Measurements from ENCODE around the gene ZNF398.

The ZNF398 gene

DNA sequence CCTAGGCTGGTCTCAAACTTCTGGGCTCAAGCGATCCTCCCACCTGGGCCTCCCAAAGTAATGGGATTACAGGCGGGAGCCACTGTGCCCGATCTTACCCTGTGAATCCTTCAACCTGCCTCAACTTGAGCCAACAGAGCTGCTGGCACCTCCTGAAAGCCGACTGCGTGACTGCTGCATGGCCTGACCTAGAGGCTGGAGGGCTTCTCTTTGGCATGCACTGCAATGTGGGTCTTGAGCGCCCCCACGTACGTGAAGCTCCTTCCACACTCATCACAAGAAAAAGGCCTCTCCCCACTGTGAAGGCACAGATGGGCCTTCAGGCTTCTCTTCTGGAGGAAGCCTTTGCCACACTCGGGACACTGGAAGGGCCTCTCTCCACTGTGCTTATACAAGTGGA lies 43.8 kb upstream of the ZNF398 start:
- WGBS = 92% methylated on average over 9 of the region's 9 CpGs
- H2BK12ac ChIP-seq (ENCODE audit: low read length in 2 of 2) = no peak overlapping the region
- no peak overlapping the region for H4K91ac ChIP-seq (ENCODE audit: low read length)
- H2BK15ac ChIP-seq (ENCODE audit: low read depth, poor library complexity, severe bottlenecking) = no peak overlapping the region
- no peak overlapping the region for H3K14ac ChIP-seq (ENCODE audit: low read length in 2 of 2)
- H3K9ac ChIP-seq (ENCODE audit: low read length) = no peak overlapping the region
- H3K27me3 ChIP-seq (ENCODE audit: control insufficient read depth in 1 of 2, insufficient read depth in 1 of 2, low read length in 2 of 2) = no peaks in the 10 kb centered on the region
- H2BK120ac ChIP-seq (ENCODE audit: low read depth, low read length) = no peak overlapping the region
- H3K79me1 ChIP-seq (replicated peaks; ENCODE audit: low read length, poor library complexity, severe bottlenecking) = no peaks in the 10 kb centered on the region
- no peak overlapping the region for H2BK5ac ChIP-seq (ENCODE audit: low read depth, low read length, poor library complexity, severe bottlenecking)
- no peak overlapping the region for H2AK5ac ChIP-seq (ENCODE audit: low read length, severe bottlenecking)
- no peaks in the 10 kb centered on the region for H3K4me1 ChIP-seq (ENCODE audit: control insufficient read depth, insufficient read depth, low read depth, low read length)
- H3K18ac ChIP-seq (ENCODE audit: low read depth in 1 of 2, low read length in 2 of 2) = no peak overlapping the region
- no peak overlapping the region for H3K4me3 ChIP-seq (ENCODE audit: insufficient read depth in 1 of 2, low read depth in 1 of 2, low read length in 2 of 2)
- H3K23ac ChIP-seq (ENCODE audit: low read length in 2 of 2) = no peak overlapping the region
- no peak for DNase-seq
- no peak overlapping the region for H3K27ac ChIP-seq (ENCODE audit: low read length, poor library complexity, severe bottlenecking)
- H3K36me3 ChIP-seq (ENCODE audit: control insufficient read depth in 1 of 2, insufficient read depth in 2 of 2, low read depth in 1 of 2, low read length in 2 of 2) = peaks cover 22 to 24% of the 10 kb centered on the region in 2 experiments
- no peak overlapping the region for H3K4me2 ChIP-seq (ENCODE audit: low read length, poor library complexity, severe bottlenecking)
- no peak overlapping the region for H2AFZ ChIP-seq (ENCODE audit: low read depth, low read length)
- H4K8ac ChIP-seq (ENCODE audit: low read length) = no peak overlapping the region
- no peaks in the 10 kb centered on the region for H3K9me3 ChIP-seq (ENCODE audit: control insufficient read depth, low read length)
- no peak overlapping the region for H3K4ac ChIP-seq (ENCODE audit: low read depth in 1 of 2, low read length in 2 of 2)

DNA sequence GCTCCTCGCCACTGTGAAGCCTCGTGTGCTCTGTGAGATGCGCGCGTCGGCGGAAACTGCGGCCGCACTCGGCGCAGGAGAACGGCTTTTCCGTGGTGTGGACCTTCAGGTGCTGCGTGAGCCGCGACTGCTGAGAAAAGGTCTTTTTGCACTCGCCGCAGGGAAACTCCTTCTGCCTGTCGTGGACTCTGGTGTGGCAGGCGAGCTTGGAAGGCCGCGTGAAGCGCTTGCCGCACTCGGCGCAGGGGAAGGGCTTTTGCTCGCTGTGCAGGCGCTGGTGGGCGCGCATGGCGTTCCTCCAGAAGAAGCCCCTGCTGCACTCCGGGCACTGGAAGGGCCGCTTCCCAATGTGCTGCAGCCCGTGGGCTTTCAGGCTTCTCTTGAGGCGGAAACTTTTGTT lies 43.0 kb upstream of the ZNF398 start:
- H3K4me1 ChIP-seq (ENCODE audit: control insufficient read depth, insufficient read depth, low read depth, low read length) = no peaks in the 10 kb centered on the region
- H2BK5ac ChIP-seq (ENCODE audit: low read depth, low read length, poor library complexity, severe bottlenecking) = no peak overlapping the region
- no peak overlapping the region for H2AFZ ChIP-seq (ENCODE audit: low read depth, low read length)
- no peak overlapping the region for H3K27ac ChIP-seq (ENCODE audit: low read length, poor library complexity, severe bottlenecking)
- no peak overlapping the region for H2BK15ac ChIP-seq (ENCODE audit: low read depth, poor library complexity, severe bottlenecking)
- no peak overlapping the region for H3K14ac ChIP-seq (ENCODE audit: low read length in 2 of 2)
- no peak overlapping the region for H2BK120ac ChIP-seq (ENCODE audit: low read depth, low read length)
- no peak overlapping the region for H4K8ac ChIP-seq (ENCODE audit: low read length)
- DNase-seq = no peak
- H3K4me2 ChIP-seq (ENCODE audit: low read length, poor library complexity, severe bottlenecking) = no peak overlapping the region
- H3K27me3 ChIP-seq (ENCODE audit: control insufficient read depth in 1 of 2, insufficient read depth in 1 of 2, low read length in 2 of 2) = no peaks in the 10 kb centered on the region
- no peaks in the 10 kb centered on the region for H3K9me3 ChIP-seq (ENCODE audit: control insufficient read depth, low read length)
- no peak overlapping the region for H3K18ac ChIP-seq (ENCODE audit: low read depth in 1 of 2, low read length in 2 of 2)
- no peak overlapping the region for H4K91ac ChIP-seq (ENCODE audit: low read length)
- H3K4me3 ChIP-seq (ENCODE audit: insufficient read depth in 1 of 2, low read depth in 1 of 2, low read length in 2 of 2) = no peak overlapping the region
- peaks cover 22 to 24% of the 10 kb centered on the region in 2 experiments for H3K36me3 ChIP-seq (ENCODE audit: control insufficient read depth in 1 of 2, insufficient read depth in 2 of 2, low read depth in 1 of 2, low read length in 2 of 2)
- H3K4ac ChIP-seq (ENCODE audit: low read depth in 1 of 2, low read length in 2 of 2) = no peak overlapping the region
- H3K79me1 ChIP-seq (replicated peaks; ENCODE audit: low read length, poor library complexity, severe bottlenecking) = no peaks in the 10 kb centered on the region
- H3K9ac ChIP-seq (ENCODE audit: low read length) = no peak overlapping the region
- 97% methylated on average over 35 of the region's 35 CpGs for WGBS
- no peak overlapping the region for H3K23ac ChIP-seq (ENCODE audit: low read length in 2 of 2)
- no peak overlapping the region for H2AK5ac ChIP-seq (ENCODE audit: low read length, severe bottlenecking)
- H2BK12ac ChIP-seq (ENCODE audit: low read length in 2 of 2) = no peak overlapping the region

DNA sequence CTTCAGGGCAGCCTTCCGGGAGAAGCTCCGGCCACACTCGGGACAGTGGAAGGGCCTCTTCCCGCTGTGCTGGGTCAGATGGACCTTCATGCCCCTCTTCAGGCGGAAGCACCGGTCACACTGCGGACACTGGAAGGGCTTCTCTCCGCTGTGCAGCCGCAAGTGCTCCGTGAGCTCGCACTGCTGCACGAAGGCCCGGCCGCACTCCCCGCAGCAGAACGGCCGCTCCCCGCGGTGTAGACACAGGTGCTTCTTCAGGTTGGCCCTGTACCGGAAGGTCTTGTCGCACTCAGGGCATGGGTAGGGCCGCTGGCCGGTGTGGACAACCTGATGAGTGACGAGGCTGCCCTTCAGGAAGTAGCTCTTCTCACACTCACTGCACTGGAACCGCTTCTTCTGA lies 42.5 kb upstream of the ZNF398 start:
- WGBS = 93% methylated on average over 25 of the region's 25 CpGs
- no peak overlapping the region for H2BK120ac ChIP-seq (ENCODE audit: low read depth, low read length)
- no peak overlapping the region for H3K23ac ChIP-seq (ENCODE audit: low read length in 2 of 2)
- no peak overlapping the region for H3K4me3 ChIP-seq (ENCODE audit: insufficient read depth in 1 of 2, low read depth in 1 of 2, low read length in 2 of 2)
- DNase-seq = no peak
- H3K79me1 ChIP-seq (replicated peaks; ENCODE audit: low read length, poor library complexity, severe bottlenecking) = no peaks in the 10 kb centered on the region
- no peaks in the 10 kb centered on the region for H3K9me3 ChIP-seq (ENCODE audit: control insufficient read depth, low read length)
- no peak overlapping the region for H2BK15ac ChIP-seq (ENCODE audit: low read depth, poor library complexity, severe bottlenecking)
- no peak overlapping the region for H3K9ac ChIP-seq (ENCODE audit: low read length)
- no peak overlapping the region for H3K14ac ChIP-seq (ENCODE audit: low read length in 2 of 2)
- no peak overlapping the region for H2AFZ ChIP-seq (ENCODE audit: low read depth, low read length)
- no peak overlapping the region for H3K4me2 ChIP-seq (ENCODE audit: low read length, poor library complexity, severe bottlenecking)
- no peaks in the 10 kb centered on the region for H3K27me3 ChIP-seq (ENCODE audit: control insufficient read depth in 1 of 2, insufficient read depth in 1 of 2, low read length in 2 of 2)
- H3K4me1 ChIP-seq (ENCODE audit: control insufficient read depth, insufficient read depth, low read depth, low read length) = no peaks in the 10 kb centered on the region
- H3K18ac ChIP-seq (ENCODE audit: low read depth in 1 of 2, low read length in 2 of 2) = no peak overlapping the region
- no peak overlapping the region for H2BK12ac ChIP-seq (ENCODE audit: low read length in 2 of 2)
- H2AK5ac ChIP-seq (ENCODE audit: low read length, severe bottlenecking) = no peak overlapping the region
- peaks cover 22 to 24% of the 10 kb centered on the region in 2 experiments for H3K36me3 ChIP-seq (ENCODE audit: control insufficient read depth in 1 of 2, insufficient read depth in 2 of 2, low read depth in 1 of 2, low read length in 2 of 2)
- H3K27ac ChIP-seq (ENCODE audit: low read length, poor library complexity, severe bottlenecking) = no peak overlapping the region
- H4K91ac ChIP-seq (ENCODE audit: low read length) = no peak overlapping the region
- H3K4ac ChIP-seq (ENCODE audit: low read depth in 1 of 2, low read length in 2 of 2) = no peak overlapping the region
- no peak overlapping the region for H2BK5ac ChIP-seq (ENCODE audit: low read depth, low read length, poor library complexity, severe bottlenecking)
- H4K8ac ChIP-seq (ENCODE audit: low read length) = no peak overlapping the region

DNA sequence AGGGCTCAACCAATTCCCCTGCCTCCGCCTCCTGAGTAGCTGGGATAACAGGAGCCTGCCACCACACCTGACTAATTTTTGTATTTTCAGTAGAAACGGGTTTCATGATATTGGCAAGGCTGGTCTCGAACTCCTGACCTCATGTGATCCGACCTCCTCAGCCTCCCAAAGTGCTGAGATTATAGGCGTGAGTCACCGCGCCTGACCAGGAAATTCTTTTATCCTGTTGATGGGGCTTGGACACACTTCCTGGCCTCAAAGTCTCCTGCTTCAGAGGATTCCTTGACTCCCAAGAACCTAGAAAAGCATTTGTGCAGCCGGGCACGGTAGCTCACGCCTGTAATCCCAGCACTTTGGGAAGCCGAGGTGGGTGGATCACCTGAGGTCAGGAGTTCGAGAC lies 37.3 kb upstream of the ZNF398 start:
- H2AFZ ChIP-seq (ENCODE audit: low read depth, low read length) = no peak overlapping the region
- H3K79me1 ChIP-seq (replicated peaks; ENCODE audit: low read length, poor library complexity, severe bottlenecking) = no peaks in the 10 kb centered on the region
- no peaks in the 10 kb centered on the region for H3K9me3 ChIP-seq (ENCODE audit: control insufficient read depth, low read length)
- no peak overlapping the region for H3K14ac ChIP-seq (ENCODE audit: low read length in 2 of 2)
- 94% methylated on average over 10 of the region's 12 CpGs for WGBS
- no peak overlapping the region for H4K8ac ChIP-seq (ENCODE audit: low read length)
- H3K4me2 ChIP-seq (ENCODE audit: low read length, poor library complexity, severe bottlenecking) = no peak overlapping the region
- H3K4me1 ChIP-seq (ENCODE audit: control insufficient read depth, insufficient read depth, low read depth, low read length) = no peaks in the 10 kb centered on the region
- no peak overlapping the region for H2BK120ac ChIP-seq (ENCODE audit: low read depth, low read length)
- no peak overlapping the region for H2AK5ac ChIP-seq (ENCODE audit: low read length, severe bottlenecking)
- H3K9ac ChIP-seq (ENCODE audit: low read length) = no peak overlapping the region
- H3K36me3 ChIP-seq (ENCODE audit: control insufficient read depth in 1 of 2, insufficient read depth in 2 of 2, low read depth in 1 of 2, low read length in 2 of 2) = peaks cover 8 to 11% of the 10 kb centered on the region in 2 experiments
- H3K27ac ChIP-seq (ENCODE audit: low read length, poor library complexity, severe bottlenecking) = no peak overlapping the region
- H3K23ac ChIP-seq (ENCODE audit: low read length in 2 of 2) = no peak overlapping the region
- DNase-seq = no peak
- no peak overlapping the region for H4K91ac ChIP-seq (ENCODE audit: low read length)
- H2BK15ac ChIP-seq (ENCODE audit: low read depth, poor library complexity, severe bottlenecking) = no peak overlapping the region
- no peaks in the 10 kb centered on the region for H3K27me3 ChIP-seq (ENCODE audit: control insufficient read depth in 1 of 2, insufficient read depth in 1 of 2, low read length in 2 of 2)
- H2BK5ac ChIP-seq (ENCODE audit: low read depth, low read length, poor library complexity, severe bottlenecking) = no peak overlapping the region
- H3K4me3 ChIP-seq (ENCODE audit: insufficient read depth in 1 of 2, low read depth in 1 of 2, low read length in 2 of 2) = no peak overlapping the region
- no peak overlapping the region for H3K4ac ChIP-seq (ENCODE audit: low read depth in 1 of 2, low read length in 2 of 2)
- no peak overlapping the region for H3K18ac ChIP-seq (ENCODE audit: low read depth in 1 of 2, low read length in 2 of 2)
- H2BK12ac ChIP-seq (ENCODE audit: low read length in 2 of 2) = no peak overlapping the region

Measured in mesenchymal stem cell (in vitro differentiated cells and primary cell).